Stimulated activated CD4-positive, alpha-beta T cell treated with anti-CD3 and anti-CD28 coated beads, Interleukin-12 subunit alpha, Interleukin-12 subunit beta, amount 100 ng/mL, for 24 hours (primary cell): ENCODE measurements around the gene OR14A16.

Experiments
- DNase-seq, 2 experiments: peaks; one replicate each; pipeline ENCODE4 v3.0.0-alpha.2; 2020; ENCODE audit warnings: low read depth in 2 of 2

Gene OR14A16

GRCh38 chr1:247769603-247770002 is 54.3 kb downstream of the OR14A16 start:
- DNase-seq: no peak
